ENCODE results near the gene DUSP5.

DNA sequence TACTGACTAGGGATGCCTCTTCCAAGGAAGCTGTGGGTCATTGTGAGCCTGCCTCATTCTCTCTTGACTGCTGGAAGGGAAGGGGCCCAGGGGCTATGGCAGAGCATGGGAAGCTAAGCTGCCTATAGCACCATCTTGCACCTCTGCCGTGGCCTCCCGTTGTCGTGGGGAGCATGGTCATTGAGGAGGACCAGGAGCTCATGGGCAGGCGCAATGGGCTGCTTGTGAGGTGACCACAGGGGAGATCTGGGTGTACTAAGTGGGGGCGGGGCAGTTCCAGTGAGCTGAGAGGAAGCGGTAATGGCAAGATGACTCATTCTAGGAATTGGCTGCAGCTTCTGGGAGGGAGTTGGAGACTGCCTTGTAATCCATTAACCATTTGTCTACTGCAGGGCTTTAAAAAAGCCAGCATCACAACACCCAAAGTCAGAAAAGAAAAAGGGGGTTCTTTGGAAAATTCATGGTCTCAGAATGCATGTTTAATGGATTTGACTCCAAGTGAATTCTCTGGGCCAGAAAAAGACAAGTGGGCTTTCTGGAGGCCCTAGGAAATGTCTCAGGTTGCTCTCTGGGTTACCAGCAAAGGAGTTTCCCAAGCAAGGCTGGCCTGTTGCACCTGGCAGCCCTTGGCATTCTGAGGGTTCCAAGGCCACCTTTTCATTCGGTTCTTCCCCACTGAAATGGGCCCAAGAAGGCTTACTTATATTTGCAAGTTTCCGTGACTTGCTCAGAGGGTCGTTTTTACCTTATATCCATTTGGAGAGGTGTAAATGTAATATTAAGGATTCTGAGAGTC, 3.6 kb downstream of the DUSP5 start:
- TF ChIP-seq, protein P1, sequence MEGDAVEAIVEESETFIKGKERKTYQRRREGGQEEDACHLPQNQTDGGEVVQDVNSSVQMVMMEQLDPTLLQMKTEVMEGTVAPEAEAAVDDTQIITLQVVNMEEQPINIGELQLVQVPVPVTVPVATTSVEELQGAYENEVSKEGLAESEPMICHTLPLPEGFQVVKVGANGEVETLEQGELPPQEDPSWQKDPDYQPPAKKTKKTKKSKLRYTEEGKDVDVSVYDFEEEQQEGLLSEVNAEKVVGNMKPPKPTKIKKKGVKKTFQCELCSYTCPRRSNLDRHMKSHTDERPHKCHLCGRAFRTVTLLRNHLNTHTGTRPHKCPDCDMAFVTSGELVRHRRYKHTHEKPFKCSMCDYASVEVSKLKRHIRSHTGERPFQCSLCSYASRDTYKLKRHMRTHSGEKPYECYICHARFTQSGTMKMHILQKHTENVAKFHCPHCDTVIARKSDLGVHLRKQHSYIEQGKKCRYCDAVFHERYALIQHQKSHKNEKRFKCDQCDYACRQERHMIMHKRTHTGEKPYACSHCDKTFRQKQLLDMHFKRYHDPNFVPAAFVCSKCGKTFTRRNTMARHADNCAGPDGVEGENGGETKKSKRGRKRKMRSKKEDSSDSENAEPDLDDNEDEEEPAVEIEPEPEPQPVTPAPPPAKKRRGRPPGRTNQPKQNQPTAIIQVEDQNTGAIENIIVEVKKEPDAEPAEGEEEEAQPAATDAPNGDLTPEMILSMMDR (IDR thresholded peaks at IDR 0.05 in 4 of 5, conservative IDR thresholded peaks at IDR 0.05 in 1 of 5), result no peak
- TF ChIP-seq POLR2A (IDR thresholded peaks at IDR 0.05), result peak in 1 of 2 donors; percentile 19
